GM19025 (cell line): ENCODE results near the gene UCHL3.

Source experiments
- ATAC-seq: cut with Tn5 transposase; IDR thresholded peaks from one replicate; pipeline ENCODE4 v1.9.1; 2021; ENCODE audit warnings: mild to moderate bottlenecking, low read depth, moderate library complexity; ENCODE audit not compliant: unreplicated experiment

The UCHL3 gene

DNA sequence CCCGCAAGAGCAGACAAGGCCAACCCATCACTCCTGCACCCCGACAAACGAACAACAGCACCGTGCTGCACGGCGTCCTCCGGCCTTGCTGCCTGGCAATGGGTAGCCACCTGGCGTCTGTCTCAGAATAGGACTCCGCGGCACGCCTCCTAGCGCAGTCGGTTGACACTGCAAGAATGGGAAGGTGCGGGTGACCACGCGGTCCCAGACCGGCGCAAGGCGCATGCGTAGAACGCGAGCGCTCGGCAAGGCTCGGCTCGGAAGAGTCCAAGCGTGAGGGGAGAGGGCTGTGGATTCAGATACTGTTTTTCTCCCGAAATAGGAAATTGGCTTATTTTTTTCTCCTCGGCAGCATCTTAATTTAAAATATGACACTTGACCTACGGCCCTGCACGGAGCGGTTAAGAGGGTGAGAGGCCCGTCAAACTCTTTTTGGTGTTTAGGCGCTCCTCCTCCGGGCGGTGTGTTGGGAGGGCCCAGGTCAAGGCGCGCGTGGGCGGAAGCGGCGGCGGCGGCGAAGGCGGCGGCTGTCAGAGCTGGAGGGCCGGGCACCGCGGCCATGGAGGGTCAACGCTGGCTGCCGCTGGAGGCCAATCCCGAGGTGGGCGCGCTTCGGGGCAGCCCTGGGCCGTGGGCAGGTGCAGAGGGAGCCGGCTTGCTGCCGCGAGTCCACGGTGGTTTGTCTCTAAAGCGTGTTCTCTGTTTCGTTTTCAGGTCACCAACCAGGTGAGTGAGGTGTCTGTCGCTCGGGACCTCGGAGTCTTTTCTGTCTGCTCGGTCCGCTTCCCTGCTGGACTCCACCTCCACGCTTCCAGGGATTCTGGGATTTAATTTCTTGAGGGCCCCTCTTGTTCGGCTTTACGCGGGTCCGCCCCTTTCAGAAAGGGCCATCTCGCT lies at the start of gene UCHL3:
Gene UCHL3 (plus strand): TSS at position 530 of the 897 bp plus-strand sequence. CDS start 30 bp downstream, at position 560.
- ATAC-seq, result peak; percentile 95

- ATAC-seq, result no peak
Measured at GRCh38 chr13:75505327-75505726, 44.3 kb upstream of the UCHL3 start.

DNA sequence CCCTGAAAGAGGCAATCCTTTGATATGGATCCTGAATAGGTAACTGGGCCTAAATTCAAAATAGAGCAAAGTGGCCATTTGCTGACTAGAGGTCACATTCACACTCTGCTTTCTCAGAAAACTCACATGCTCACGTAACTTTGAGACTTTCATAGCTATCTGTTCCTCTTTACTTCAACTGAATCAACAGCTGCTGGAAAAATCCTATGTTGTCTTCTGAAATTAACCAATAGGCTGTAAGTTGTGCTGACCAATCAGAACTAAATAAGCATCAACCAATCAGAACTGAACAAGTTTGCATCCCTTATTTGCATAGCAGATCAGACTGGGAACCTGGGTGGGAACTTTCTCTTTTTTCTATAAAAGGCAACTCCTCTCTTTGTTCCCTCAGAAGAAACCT lies 43.6 kb upstream of the UCHL3 start:
- no peak for ATAC-seq

DNA sequence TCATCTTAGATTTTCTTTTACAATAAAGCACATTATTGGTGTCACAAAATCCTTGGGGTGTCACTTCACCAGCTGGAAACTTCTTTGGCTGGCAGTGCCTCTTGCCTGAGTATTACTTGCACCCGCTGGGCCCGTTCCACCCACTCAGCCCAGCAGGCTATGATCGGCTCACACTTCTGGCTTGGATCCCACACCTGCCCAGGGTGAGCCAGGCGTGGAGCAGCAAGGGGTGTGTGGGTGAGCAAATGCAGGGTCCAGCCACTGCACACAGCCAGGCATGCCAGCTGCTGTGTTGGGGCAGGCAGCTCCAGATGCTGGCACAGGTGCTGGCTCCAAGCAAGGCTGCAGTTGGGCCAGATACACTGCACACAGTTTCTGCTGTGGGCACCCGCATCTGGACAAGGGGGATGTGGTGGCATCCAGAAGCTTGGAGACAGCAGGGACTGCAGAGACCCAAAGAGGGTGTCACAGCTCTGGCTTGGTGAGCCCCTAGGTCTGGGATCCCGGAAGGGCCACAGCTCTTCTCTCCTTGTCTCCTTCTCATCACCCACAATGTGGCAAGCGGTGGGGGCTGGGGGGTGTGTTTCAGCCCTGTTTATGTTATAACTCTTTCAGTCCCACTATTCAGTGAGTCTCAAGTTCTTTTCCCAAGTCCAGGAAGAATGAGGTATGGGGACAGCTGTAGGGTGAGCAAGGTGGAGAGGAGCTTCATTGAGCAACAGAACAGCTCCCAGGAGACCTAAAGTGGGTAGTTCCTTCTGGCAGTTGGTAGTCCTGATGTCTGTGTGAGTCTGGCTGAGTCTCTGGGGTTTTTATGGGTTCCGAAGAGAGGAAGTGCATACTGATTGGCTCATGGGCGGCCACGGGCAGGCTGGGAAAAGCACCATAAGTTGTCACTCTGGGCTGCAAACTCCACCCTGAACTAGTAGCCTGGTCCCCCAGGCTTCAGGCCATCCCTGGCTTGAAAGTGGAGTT lies 42.3 kb upstream of the UCHL3 start:
- ATAC-seq, result peak; percentile 27

DNA sequence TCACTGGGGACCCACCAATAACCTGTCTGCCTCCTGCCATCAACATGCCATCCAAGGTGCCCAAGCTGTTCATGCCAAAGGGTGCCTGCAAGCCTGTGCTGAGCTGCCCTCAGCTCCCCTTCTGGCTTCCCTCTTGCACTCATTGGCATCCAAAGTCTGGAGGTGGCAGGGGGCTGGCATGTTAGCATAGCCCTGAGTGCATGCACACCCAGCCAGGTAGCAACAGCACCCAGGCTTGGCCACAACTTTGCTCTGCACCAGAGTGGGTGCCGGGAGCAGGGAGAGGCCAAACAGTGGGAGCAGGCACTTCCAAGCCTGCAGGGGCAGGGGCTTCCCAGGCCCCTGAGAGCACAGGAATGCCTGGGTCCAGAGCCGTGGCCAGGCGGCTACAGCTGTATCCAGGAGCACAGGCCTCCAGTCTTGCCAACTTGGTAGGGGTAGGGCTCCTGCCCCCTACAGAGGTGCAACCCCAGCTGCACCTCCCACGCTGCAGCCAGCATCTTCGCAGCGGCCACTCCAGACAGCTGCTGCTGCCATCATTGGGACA lies 41.5 kb upstream of the UCHL3 start:
- ATAC-seq, result no peak

DNA sequence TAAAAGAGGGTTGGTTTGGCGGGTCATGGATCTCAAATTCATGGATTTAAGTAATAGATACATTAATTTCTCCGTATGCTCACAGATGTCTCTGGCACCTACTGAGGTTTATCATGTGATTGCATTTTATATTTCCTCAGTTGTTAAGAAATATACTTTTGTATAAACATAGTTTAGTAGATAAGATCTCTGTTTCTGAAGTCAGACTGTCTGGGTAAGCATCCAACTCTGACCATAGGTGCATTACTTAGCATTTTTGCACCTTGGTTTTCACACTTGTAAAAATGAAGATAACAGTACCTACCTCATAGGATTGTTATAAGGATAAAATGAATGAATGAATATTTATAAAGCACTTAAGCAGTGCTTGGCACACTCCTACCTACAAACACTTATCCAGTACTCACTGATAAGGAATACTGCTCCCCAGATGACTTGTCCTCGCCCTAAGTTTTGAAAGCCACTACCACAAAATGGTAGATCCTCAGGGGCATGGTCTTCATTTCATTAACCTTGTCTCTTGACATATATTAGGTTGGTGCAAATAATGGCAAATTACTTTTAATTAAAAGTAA lies 38.5 kb upstream of the UCHL3 start:
- no peak for ATAC-seq

DNA sequence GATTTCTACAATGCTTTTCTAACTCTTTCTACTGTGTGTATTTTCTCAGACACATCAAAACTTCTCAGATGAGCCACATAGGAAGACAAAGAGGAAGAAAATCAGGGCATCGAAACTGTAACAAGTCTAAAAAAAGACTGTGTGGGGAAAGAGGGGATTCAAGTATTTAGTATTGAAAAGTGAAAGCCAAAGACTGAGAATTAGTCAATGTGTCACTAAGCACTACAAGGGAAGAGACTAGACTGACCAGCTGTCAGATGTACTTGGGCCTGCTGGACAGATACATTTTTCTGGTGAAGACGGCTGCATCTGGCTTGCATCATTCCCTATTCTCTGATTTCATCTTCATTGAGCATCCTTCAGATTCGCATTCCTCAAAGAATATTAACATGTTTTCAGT lies 37.3 kb upstream of the UCHL3 start:
- peak; percentile 91 for ATAC-seq

DNA sequence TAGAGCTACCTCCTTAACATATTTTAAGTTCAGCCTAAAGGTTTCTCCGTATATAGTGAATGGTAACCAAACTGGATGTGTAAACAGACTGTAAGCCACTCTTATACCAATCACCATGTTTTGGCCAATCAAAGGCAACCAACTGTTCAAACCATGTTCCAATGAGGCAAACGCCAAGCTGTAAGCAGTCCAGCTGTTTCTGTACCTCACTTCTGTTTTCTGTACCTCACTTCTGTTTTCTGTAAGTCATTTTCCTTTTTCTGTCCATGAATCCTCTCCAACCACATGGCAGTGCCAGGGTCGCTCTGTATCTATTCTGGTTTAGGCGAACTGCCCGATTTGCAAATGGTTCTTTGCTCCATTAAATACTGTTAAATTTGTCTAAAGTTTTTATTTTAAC lies 36.3 kb upstream of the UCHL3 start:
- ATAC-seq, result no peak

DNA sequence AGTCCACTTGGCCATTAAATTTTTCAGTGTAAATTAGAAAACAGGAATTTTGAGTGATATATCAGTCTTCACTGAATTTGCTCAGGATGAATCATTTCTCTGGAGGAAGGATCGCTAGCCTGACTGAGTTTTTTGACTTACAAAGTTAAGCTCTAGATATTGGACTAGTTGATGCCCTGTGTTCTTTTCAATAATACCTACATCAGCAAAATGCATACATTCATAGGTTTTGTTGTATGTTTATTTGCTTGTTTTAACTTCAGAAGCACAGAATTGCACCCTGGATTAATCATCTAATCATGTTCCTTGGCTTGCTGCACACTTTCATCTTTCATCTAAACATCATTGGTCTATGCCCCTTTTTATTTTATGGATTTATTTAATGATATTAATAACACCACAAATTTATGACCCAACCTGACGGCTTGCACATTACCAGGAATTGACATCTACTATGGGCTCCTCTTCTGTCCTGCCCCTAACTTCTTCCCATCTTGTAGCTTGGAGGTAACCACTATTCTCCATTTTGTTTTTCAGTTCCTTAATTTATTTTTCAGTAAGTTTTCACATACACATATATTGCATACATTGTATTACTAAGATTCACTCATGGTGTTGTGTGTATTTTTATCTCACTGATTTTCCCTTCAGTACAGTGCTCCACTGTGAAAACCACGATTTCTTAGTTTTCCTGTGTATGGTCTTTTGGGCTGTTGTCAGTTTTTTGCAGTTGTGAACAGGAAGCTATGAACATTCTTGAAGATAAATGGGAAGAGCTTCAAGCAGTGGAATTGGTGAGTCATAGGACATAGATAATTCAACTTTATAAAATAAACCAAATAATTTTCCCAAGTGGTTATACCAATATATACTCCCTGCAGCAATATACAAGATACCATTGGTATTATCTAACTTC lies 35.3 kb upstream of the UCHL3 start:
- ATAC-seq, result no peak

DNA sequence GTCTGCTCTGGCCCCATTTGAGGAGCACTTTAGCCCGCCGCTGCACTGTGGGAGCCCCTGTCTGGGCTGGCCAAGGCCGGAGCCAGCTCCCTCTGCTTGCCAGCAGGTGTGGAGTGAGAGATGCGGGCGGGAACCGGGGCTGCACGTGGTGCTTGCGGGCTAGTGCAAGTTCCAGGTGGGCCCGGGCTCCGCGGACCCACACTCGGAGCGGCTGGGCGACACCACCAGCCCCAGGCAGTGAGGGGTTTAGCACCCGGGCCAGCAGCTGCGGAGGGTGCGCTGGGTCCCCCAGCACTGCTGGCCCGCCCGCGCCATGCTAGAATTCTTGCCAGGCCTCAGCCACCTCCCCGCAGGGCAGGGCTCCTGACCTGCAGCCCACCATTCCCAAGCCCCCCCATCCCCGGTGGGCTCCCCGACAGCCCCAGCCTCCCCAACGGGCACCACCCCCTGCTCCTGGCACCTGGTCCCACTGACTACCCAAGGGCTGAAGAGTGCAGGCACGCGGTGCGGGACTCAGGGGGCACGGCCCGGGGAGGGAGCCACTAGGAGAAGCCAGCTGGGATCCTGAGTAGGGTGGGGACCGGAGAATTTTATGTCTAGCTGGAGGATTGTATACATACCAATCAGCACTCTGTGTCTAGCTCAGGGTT lies 31.0 kb upstream of the UCHL3 start:
- no peak for ATAC-seq

GRCh38 chr13:75521956-75522355 lies 27.6 kb upstream of the UCHL3 start:
- no peak for ATAC-seq

GRCh38 chr13:75530549-75530961 lies 19.0 kb upstream of the UCHL3 start:
- ATAC-seq, result no peak

DNA sequence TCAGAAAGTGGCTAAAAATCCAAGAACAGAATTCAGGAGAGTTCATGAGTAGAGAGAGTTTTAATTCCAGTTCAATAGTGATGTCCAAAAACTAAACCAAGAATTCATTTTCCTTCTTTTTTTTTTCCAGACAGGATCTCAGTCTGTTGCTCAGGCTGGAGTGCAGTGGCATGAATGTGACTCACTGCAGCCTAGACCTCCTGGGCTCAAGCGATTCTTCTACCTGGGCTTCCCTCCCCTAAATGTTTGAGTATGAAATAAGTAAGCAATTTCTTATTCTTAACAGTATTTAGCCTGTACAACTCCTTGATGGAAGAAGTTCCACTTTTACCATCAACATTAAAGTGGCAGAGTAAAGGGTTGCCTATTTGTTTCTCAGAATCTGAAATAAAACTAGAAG lies 15.7 kb upstream of the UCHL3 start:
- no peak for ATAC-seq

DNA sequence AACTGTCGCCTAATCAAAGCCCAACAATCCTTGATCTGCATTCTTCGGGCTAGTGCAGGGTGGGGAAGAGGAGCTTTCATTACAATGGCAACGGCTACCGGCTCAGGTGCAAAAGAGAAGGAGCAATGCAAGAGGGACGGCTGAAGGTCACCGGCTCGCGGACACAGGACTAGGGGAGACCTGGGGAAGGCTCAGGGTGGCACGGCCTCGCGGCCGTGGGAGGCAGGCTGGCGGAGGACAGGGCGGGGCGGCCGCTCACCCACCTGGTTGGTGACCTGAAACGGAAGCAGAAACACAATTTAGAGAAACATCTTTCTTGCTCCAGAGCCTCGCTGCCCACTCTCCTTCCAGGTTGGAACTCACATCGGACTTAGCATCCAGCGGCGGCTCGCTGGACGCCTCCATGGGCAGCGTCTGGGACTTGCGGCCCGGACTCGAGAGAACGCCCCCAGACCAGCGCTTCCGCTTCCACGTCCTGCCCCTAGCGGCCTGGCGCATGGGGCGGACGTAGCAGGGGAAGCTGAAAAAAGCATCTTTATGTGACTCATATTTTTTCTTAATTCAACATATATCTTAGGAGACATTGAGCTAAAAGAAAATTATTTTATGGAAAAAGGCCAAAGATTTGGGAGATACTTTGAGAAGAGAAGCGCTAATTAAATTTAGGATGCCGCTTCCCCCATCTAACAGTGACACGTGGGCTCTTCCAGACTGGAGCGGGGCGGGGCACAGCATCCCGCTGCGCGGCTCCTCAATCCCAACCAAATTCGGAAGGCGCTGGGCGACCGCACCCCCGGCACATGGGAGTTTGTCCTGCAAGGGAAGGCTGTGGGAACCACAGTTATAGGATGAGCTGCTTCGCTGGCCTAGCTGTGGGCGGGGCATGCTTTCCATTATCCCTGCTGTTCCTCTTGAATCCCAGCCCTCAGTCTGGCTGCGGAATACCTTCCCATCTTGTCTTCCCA lies 11.9 kb upstream of the UCHL3 start, which contains the start of gene COMMD6:
Gene COMMD6 (minus strand): TSS at position 441 of the 965 bp plus-strand sequence. CDS start 36 bp downstream, at position 405.
- ATAC-seq, result peak; percentile 99

GRCh38 chr13:75541287-75541686 lies 8.3 kb upstream of the UCHL3 start:
- no peak for ATAC-seq

GRCh38 chr13:75541961-75542360 lies 7.6 kb upstream of the UCHL3 start:
- ATAC-seq, result no peak

DNA sequence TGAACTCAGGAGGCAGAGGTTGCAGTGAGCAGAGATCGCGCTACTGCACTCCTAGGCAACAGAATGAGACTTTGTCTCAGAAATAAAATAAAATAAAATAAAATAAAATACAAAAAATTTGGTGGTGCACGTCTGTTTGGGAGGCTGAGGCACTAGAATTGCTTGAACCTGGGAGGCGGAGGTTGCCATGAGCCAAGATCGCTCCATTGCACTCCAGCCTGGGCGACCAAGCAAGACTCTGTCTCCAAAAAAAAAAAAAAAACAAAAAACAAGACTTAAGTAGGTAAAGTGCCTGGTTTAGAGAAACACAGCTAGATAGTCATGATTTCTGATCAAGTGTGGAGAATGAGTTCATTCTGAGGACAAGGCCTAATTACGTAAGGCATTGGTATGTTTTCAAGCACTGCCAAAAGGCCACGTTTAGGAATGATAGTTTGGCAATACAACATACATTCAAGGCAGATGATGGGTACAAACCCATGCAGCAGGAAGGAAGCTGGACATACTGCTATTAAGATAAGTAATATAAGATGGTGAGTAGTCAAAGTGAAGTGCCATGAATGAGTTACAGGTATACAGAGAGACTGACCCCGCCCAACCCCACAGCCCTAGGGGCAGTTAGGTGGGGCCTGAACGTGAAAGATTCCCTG lies 4.8 kb upstream of the UCHL3 start:
- no peak for ATAC-seq
